ENCODE data around the gene SIGLEC12. TPM values are rescaled to one million over a fixed set of nuclear protein-coding genes. Genes with fewer than 3 reads are reported as not detected.

The SIGLEC12 gene
- total and polyA plus RNA-seq, 9 of the 15 experiments (the other 6 are each of a cell fraction or from before 2014, with no cell fraction given) = 0.08 to 1.3 (median 0.54) TPM

- TF ChIP-seq FOXP4 (CRISPR knock-in tag; IDR thresholded peaks at IDR 0.05; ENCODE audit: borderline replicate concordance) (no peak), PTTG1 (tag; IDR thresholded peaks at IDR 0.05; ENCODE audit: low read depth) (no peak; the same call in 1 of the 2 replicates), DACH1 (IDR thresholded peaks at IDR 0.05; ENCODE audit: partially characterized antibody) (no peak), ESRRA (IDR thresholded peaks at IDR 0.05; ENCODE audit: borderline replicate concordance, low read depth) (peak; percentile 67; the same call in 1 of the 2 replicates), CBFA2T3 (IDR thresholded peaks at IDR 0.05) (peak; percentile 99), ZNF165 (CRISPR knock-in tag; IDR thresholded peaks at IDR 0.05; ENCODE audit: borderline replicate concordance) (no peak), BRF2 (IDR thresholded peaks at IDR 0.05; ENCODE audit: borderline replicate concordance, insufficient read depth, insufficient read length) (no peak), PML (IDR thresholded peaks at IDR 0.05; ENCODE audit: low read length) (peak; percentile 98), HMBOX1 (IDR thresholded peaks at IDR 0.05) (no peak), JUNB (CRISPR knock-in tag; conservative IDR thresholded peaks at IDR 0.05) (no peak), RFX1 (IDR thresholded peaks at IDR 0.05) (no peak), ZSCAN32 (CRISPR knock-in tag; IDR thresholded peaks at IDR 0.05) (peak; percentile 42; the same call in 1 of the 2 replicates), BRF1 (IDR thresholded peaks at IDR 0.05; ENCODE audit: borderline replicate concordance, extremely low read depth, insufficient read length) (no peak), FOXJ3 (CRISPR knock-in tag; IDR thresholded peaks at IDR 0.05) (no peak), ZNF263 (CRISPR knock-in tag; IDR thresholded peaks at IDR 0.05; ENCODE audit: borderline replicate concordance) (no peak; the same call in 1 of the 2 replicates), POLR3A (IDR thresholded peaks at IDR 0.05; ENCODE audit: borderline replicate concordance, extremely low read depth, insufficient read depth, insufficient read length) (no peak), CREB5 (CRISPR knock-in tag; IDR thresholded peaks at IDR 0.05) (no peak), CCNT2 (IDR thresholded peaks at IDR 0.05; ENCODE audit: borderline replicate concordance, extremely low read depth, insufficient read length, low read depth, low read length) (peak; percentile 86), SMARCC2 (IDR thresholded peaks at IDR 0.05; ENCODE audit: low read depth) (peak; percentile 95), RFX5 (IDR thresholded peaks at IDR 0.05; ENCODE audit: low read depth, low read length) (no peak), ZNF280B (CRISPR knock-in tag; IDR thresholded peaks at IDR 0.05) (no peak)
Observed at GRCh38 chr19:51508059-51508733, 6.6 kb upstream of the SIGLEC12 start (continued).

All from K562 (cell line).